T-helper 1 cell (primary cell): ENCODE measurements around the gene DNAJC8.

Experiments
- DNase-seq, 5 donors: peaks; one replicate each; pipeline ENCODE4 v3.0.0-alpha.2; 2012 to 2020

Gene DNAJC8

GRCh38 chr1:28249013-28249865 lies 16.4 kb upstream of the DNAJC8 start:
- peak in 1 of 5 donors; percentile 84 for DNase-seq

DNA sequence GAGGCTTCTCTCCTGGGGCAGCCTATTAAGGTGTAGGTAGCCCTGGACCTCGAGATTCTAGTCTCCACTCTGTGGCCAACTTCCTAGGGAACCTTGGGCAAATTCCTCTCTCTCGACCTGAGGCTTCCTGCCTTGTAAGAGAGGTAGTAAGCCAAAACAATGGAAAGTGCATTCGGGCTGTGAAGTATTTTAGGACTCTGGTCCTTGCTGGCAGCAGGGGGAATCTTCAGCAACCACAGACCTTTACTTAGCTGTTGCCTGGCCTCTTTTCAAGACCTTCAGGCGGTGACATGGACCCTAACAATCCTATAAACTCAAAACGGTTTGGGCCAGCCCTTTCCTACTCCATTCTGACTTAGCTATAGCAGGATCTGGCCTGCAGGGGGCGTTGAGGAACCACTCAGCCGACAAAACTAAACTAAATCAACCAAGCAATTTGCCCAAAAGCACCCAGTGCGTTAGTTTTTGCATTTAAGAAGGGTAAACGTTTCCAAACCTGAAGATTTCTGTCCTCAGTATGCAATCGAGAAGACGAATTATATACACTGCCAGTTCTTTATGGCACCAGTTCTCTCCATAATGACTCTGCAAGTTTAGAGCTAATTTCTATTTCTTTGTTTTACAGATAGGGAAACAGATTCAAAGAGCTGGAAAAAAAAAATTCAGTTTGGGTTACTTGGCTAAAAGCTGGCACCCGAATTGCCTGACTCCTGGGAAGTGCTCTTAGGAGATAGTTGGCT lies 15.6 kb upstream of the DNAJC8 start:
- DNase-seq, result peak; percentile 61 to 85 (median 72)

DNA sequence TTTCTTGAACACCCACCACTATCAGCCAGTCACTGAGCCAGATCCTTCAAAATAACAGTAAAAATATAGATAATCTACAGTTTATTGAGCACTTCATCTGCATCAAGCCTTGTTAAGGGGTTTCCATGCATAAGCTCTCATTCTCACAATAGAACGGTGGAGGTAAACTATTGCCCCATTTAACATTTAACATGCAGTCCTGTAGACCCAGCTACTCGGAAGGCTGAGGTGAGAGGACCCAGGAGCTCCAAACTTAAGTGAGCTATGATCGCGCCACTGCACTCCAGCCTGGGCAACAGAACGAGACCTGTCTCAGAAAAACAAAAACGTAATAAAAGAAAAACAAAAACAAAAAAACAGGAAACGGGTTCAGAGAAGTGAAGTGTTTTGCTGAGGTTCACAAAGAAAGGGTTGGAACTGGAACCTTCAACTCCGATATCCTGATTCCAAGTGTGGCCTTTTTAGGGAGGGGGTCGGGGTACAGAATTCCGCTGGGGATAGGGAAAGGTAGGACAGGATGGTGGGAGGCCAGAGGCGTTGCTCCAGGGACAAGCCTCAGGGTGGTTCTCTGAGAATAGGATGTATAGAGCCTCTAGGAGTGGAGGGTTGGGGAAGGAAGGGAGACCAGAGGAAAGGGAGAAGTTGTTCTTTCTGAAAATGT lies 14.9 kb upstream of the DNAJC8 start:
- DNase-seq, result peak in 1 of 5 donors; percentile 25

GRCh38 chr1:28246427-28246832 lies 13.6 kb upstream of the DNAJC8 start:
- peak in 4 of 5 donors; percentile 32 to 87 (median 44) for DNase-seq

GRCh38 chr1:28244549-28245251 lies 11.9 kb upstream of the DNAJC8 start:
- DNase-seq, result no peak

DNA sequence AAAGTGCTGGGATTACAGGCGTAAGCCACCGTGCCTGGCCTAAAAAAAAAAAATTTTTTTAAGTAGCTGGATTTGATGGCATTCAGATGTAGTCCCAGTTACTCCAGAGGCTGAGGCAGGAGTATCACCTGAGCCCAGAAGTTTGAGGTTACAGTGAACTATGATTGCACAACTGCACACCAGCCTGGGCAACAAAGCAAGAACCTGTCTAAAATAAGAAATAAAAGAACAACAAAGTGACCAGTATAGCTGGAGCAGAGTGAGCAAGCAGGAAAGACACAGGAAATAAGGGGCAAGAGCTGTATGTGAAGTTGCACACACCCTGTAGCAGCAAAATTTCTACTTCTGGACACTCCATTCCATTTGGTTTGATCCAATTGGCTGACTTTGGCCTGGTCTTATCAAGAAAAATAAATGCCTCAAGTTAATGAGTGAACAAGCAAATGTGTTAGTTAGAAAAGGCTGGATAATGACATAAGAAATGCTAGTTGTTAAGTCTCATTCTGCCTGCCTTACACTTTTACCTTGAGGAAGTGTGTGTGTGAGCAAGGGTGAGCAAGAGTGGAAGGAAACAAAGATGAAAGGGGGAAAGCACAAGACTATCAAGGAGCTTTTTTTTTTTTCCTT lies 11.0 kb upstream of the DNAJC8 start:
- DNase-seq, result no peak

DNA sequence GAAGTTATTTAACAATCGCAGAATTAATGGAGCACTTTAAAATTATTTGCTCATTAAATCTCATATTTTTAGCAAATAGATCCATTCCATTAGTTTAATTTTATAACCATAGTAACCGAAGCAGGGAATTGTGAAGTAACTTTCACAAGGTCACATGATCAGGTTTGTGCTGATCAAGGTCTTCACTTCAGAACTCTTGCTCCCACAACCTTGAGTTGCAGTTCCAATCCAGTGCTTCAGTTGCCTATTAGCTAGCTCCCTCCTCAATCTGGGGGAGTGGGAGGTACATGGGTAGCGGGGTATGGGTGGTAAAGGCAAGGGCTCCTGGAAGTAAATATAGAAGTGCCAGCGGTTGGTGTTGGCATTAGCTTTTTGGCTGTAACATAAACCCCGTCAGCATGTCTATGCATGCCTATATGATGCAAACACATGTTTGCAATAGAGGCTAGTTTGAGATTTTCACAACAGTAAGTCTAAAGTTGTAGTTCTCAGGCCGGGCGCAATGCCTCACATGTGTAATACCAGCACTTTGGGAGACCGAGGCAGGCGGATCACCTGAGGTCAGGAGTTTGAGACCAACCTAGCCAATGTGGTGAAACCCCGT lies 8.9 kb upstream of the DNAJC8 start:
- no peak for DNase-seq

DNA sequence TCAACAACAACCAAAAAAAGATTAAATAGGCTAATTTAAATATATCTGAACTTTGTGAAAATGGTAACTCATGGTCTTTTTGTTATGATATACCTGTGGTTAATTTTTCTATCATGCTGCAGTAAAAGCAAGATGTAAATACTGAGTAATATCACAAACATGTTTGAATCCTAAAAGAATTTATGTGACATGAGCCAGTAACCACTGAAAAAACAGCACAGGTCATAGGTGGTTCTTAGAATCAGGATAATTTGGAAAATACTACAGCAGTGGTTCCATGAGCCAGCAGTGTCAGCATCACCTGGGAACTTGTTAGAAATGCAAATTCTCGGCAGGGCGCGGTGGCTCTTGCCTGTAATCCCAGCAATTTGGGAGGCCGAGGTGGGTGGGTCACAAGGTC lies 7.2 kb upstream of the DNAJC8 start:
- no peak for DNase-seq

DNA sequence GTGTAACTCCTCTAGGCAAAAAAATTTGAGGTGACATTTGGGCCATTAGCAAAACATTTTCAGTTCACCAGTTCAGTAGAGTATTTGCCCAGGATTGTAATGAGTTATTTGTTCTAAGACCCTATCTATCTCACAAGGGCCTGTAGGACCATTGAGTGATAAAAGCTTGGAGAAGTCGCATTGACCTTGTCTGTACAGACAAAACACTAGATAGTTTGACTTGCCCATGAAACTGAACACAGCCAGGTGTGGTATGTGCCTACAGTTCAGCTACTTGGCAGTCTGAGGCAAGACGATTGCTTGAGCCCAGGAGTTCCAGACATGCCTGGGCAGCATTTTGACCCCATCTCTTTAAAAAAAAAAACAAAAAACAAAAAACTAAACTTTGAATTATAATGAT lies 6.2 kb upstream of the DNAJC8 start:
- no peak for DNase-seq

DNA sequence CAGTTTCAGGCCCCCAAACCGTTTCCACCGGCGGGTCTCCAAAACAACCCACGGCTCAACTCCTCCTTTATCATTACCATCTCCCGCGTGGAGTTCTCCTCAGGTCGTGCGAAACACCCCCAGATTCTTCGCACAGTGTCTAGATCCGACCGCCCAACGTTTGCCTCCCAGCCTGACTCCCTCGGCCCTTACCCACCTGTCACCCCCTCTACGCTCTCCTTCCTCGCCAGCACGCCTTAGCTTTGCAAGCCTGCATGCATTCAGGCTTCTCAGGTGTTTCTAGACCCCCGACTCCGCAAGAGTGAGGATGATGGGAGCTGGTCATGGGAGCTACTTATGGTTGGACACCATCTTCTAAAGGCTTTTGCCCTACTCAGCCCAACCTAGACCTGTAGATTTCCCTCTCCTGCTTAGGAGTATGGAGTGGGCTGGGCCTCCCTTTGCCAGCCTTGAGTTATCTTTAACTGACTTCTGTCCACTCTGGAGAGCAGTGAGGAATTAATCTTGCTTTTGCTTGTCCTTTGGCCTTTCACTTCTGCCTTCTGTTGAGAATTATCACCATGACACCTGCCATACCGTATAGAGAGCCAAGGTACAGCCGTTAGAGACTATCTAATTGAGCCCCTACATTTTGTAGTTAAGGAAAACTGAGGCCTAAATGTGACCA lies 4.0 kb upstream of the DNAJC8 start:
- DNase-seq, result no peak

DNA sequence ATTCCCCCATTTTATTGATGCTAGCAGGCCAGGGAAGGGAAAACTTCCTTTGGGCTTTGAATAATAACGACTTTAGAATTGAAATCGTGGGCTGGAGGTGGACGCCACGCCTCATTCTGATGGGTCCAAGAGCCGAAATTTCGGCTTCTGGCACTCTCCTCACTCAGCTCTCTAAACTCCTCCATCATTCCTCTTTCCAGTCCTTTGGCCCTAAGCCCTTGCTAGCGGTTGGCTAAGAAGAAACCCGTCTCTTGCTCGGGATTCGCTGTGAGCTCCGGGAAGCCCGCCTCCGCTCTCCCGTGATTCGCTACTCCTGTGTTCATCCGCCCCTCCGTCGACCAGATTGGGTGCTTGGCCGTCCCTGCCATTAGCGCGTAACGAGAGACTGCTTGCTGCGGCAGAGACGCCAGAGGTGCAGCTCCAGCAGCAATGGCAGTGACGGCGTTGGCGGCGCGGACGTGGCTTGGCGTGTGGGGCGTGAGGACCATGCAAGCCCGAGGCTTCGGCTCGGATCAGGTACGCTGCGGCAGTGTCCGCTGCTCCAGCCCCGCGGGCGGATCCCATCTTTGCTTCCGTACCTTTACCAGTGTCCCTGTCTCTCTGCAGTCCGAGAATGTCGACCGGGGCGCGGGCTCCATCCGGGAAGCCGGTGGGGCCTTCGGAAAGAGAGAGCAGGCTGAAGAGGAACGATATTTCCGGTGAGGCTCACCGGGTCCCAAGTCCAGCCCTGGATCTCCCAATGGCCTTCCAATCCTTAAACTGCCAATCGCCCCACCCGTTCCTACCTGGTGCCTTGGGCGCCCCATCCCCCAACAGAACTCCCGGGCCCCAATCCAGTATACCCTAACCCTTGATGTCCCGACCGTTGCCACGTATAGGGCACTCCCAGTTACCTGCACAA lies 3.2 kb upstream of the DNAJC8 start, which contains the start of gene ATP5IF1:
TSS of gene ATP5IF1 (plus strand) at position 370 of the 901 bp plus-strand sequence. CDS start at position 430, 60 bp downstream.
- DNase-seq, result peak; percentile 87 to 97 (median 94)

DNA sequence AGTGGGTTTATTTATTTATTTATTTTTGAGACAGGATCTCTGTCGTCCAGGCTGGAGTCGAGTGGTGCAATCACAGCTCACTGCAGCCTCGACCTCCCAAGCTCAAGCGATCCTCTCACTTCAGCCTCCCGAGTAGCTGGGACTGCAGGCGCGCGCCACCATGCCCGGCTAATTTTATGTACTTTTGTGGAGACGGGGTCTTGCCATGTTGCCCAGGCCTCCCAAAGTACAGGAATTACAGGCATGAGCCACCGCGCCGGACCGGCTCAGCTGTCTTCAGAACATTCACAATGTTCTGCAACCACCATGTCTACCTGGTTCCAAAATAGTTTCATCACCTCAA lies 406 bp upstream of the DNAJC8 start:
- DNase-seq, result no peak

GRCh38 chr1:28229996-28230395 lies 2.8 kb downstream of the DNAJC8 start:
- no peak for DNase-seq

- DNase-seq, result no peak
These were observed 3.7 kb downstream of the DNAJC8 start for GRCh38 chr1:28229089-28229488.

DNA sequence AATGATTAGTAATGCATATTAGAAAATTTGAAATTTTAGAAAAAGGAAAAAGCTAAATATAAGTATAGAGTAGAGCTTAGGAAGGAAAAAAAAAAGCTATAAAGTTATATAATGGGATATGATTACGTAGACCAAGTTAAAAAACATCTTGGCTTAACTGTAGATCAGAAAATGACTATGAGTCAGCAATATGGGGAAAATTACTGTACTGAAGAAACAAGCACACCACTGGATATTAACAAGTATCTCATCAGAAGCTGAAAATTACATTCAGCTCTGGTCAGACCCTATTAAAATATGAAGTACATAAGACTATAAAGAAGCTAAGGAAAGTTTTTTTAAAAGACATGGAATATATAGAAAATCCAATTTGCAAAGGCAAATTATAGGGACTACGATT lies 19.5 kb downstream of the DNAJC8 start:
- no peak for DNase-seq

GRCh38 chr1:28209700-28210099 lies 23.1 kb downstream of the DNAJC8 start:
- no peak for DNase-seq

DNA sequence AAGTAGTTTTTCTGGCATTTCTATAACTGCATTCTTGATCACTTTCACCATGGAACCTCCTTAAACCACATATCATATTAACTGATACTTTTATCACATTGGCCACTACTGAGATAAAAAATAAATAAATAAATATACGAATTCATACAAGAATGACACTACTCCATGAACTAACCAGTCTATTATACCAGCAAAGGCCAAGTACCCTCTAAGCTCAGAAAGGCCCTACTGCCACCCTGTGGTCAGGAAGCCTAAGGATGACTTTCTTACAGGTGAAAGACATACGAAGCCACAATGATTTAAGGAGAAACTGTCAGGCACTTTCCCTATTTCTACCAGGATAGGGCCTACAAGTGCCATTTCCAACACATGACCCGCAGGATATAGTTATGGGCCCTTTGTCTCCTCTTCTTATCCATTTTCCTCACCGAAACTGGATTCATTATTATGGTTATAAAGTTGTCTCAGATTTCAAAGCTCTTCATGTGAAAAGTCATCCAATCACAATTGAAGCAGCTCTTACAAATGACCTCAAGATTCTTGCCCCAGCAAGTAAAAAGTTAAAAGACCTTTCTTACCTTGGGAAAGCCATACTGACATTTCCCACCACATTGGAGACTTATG lies 23.9 kb downstream of the DNAJC8 start:
- DNase-seq, result peak; percentile 19 to 74 (median 43)

DNA sequence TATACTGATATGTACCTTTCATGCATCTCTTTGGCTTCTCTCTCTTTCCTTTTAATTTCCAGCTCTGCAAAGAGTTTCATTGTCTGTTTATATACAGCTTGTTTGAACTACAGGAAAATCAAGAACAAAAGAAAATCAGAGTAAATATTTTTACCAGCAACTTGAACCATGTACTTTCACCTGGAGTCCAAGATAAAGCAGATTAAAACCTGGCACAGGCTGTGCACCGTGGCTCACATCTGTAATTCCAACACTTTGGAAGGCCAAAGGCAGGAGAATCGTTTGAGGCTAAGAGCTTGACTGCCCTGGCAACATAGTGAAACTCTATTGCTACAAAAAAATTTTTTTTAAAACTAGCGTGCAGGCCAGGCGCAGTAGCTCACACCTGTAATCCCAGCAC lies 27.6 kb downstream of the DNAJC8 start:
- DNase-seq, result no peak

DNA sequence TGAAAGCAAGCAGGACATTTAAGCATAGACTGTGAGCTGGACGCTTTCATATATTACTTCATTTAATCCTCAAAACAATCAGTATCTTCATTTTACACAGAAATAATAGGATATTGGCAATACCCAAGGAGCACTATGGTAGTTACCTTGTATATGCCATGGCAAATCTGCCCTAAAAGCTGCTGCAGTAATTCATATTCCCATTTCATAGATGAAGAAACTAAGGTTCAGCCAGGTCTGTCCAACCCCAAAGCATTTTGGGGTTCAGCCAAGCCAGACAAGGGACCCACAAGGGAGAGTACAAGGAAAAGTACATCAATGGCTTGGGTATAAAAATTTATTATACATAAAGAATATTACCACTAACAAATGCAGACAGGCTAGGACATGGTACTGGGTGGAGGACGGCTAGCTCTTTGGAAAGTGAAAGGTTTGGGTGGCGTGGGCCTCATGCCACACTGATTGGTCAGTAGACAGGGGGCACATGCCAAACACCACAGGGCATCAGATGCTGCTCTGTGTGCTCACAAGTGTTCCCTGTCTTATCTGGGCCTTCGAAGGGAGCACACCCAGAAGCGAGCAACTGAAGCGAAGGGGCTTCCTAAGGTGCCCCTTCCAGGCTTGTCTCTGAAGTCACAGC lies 32.5 kb downstream of the DNAJC8 start:
- no peak for DNase-seq
